ENCODE measurements around the gene MICALL2.
"Not testable (repeated sequence)": the region's sequence is repeated elsewhere in the genome, so short reads cannot be mapped to it uniquely, and the experiment has no call there.

MICALL2 gene

GRCh38 chr7:1449951-1450350 lies 9.3 kb downstream of the MICALL2 start:
- DNase-seq (ENCODE audit: low read depth in 2 of 2, low spot score in 1 of 2) = no peak

GRCh38 chr7:1449501-1449900 lies 9.8 kb downstream of the MICALL2 start:
- DNase-seq (ENCODE audit: low read depth in 2 of 2, low spot score in 1 of 2) = no peak

- no peak for DNase-seq (ENCODE audit: low read depth in 2 of 2, low spot score in 1 of 2)
Measured at GRCh38 chr7:1448958-1449357, 10.3 kb downstream of the MICALL2 start.

- no peak for DNase-seq (ENCODE audit: low read depth in 2 of 2, low spot score in 1 of 2)
Measured at GRCh38 chr7:1447551-1448244, 11.6 kb downstream of the MICALL2 start.

GRCh38 chr7:1447112-1447511 lies 12.2 kb downstream of the MICALL2 start:
- DNase-seq (ENCODE audit: low read depth in 2 of 2, low spot score in 1 of 2) = no peak

GRCh38 chr7:1446620-1447032 lies 12.6 kb downstream of the MICALL2 start:
- DNase-seq (ENCODE audit: low read depth in 2 of 2, low spot score in 1 of 2) = no peak

- DNase-seq (ENCODE audit: low read depth in 2 of 2, low spot score in 1 of 2) = not testable (repeated sequence)
Measured at GRCh38 chr7:1446026-1446425, 13.2 kb downstream of the MICALL2 start.

GRCh38 chr7:1445341-1445740 lies 13.9 kb downstream of the MICALL2 start:
- DNase-seq (ENCODE audit: low read depth in 2 of 2, low spot score in 1 of 2) = no peak

GRCh38 chr7:1444925-1445322 lies 14.3 kb downstream of the MICALL2 start:
- DNase-seq (ENCODE audit: low read depth in 2 of 2, low spot score in 1 of 2) = no peak

- no peak for DNase-seq (ENCODE audit: low read depth in 2 of 2, low spot score in 1 of 2)
Measured at GRCh38 chr7:1444214-1444924, 14.9 kb downstream of the MICALL2 start.

- DNase-seq (ENCODE audit: low read depth in 2 of 2, low spot score in 1 of 2) = not testable (repeated sequence)
Measured at GRCh38 chr7:1443587-1444200, 15.6 kb downstream of the MICALL2 start.

- no peak for DNase-seq (ENCODE audit: low read depth in 2 of 2, low spot score in 1 of 2)
Measured at GRCh38 chr7:1442355-1443124, 16.7 kb downstream of the MICALL2 start.

- no peak for DNase-seq (ENCODE audit: low read depth in 2 of 2, low spot score in 1 of 2)
Measured at GRCh38 chr7:1441615-1442354, 17.5 kb downstream of the MICALL2 start.

GRCh38 chr7:1440620-1441019 lies 18.6 kb downstream of the MICALL2 start:
- no peak for DNase-seq (ENCODE audit: low read depth in 2 of 2, low spot score in 1 of 2)

GRCh38 chr7:1439373-1440363 lies 19.6 kb downstream of the MICALL2 start:
- no peak for DNase-seq (ENCODE audit: low read depth in 2 of 2, low spot score in 1 of 2)

GRCh38 chr7:1438821-1439220 lies 20.4 kb downstream of the MICALL2 start:
- DNase-seq (ENCODE audit: low read depth in 2 of 2, low spot score in 1 of 2) = no peak

- no peak for DNase-seq (ENCODE audit: low read depth in 2 of 2, low spot score in 1 of 2)
Measured at GRCh38 chr7:1438208-1438607, 21.1 kb downstream of the MICALL2 start.

GRCh38 chr7:1437155-1437880 lies 22.0 kb downstream of the MICALL2 start:
- no peak for DNase-seq (ENCODE audit: low read depth in 2 of 2, low spot score in 1 of 2)

- no peak for DNase-seq (ENCODE audit: low read depth in 2 of 2, low spot score in 1 of 2)
Measured at GRCh38 chr7:1436608-1437007, 22.7 kb downstream of the MICALL2 start.

Data from stimulated activated CD8-positive, alpha-beta memory T cell treated with anti-CD3 and anti-CD28 coated beads, Interleukin-4, amount 100 ng/mL, for 1 hour (primary cell).